Measurements from ENCODE around the gene MASP2. TPM values are rescaled to one million over a fixed set of nuclear protein-coding genes. Genes with fewer than 3 reads are reported as not detected.
"Not testable (repeated sequence)": the region's sequence is repeated elsewhere in the genome, so short reads cannot be mapped to it uniquely, and the experiment has no call there.

The MASP2 gene
- total and polyA plus RNA-seq, 12 donors: 0.07 TPM; not detected in 11

- no peak for TF ChIP-seq POLR2A (IDR thresholded peaks at IDR 0.05)
- no peak for TF ChIP-seq CTCF (IDR thresholded peaks at IDR 0.05)
- Histone ChIP-seq H3K9me3 (replicated peaks in 1 of 3) (no peaks in the 10 kb centered on the region), H3K4me1 (replicated peaks in 1 of 2) (no peaks in the 10 kb centered on the region), H3K36me3 (replicated peaks in 1 of 2) (peaks cover 0 to 90% of the 10 kb centered on the region in 2 donors), H3K27me3 (no peaks in the 10 kb centered on the region), H3K4me3 (no peak overlapping the region), H3K27ac (no peak overlapping the region)
- intact Hi-C loops (cut with DNase I): no loop called here
- DNase-seq: peak in 2 of 7 donors; percentile 9 to 12
- 89 to 95% (median 89%) methylated on average over 12 to 18 of the region's 18 CpGs for WGBS, 4 donors
Measured at GRCh38 chr1:11067716-11068599, 20.9 kb upstream of the MASP2 start.

- Histone ChIP-seq H3K36me3 (replicated peaks in 1 of 2) (peaks cover 0 to 68% of the 10 kb centered on the region in 2 donors), H3K27me3 (no peaks in the 10 kb centered on the region), H3K9me3 (replicated peaks in 1 of 3) (no peaks in the 10 kb centered on the region), H3K27ac (no peak overlapping the region), H3K4me3 (no peak overlapping the region), H3K4me1 (replicated peaks in 1 of 2) (peaks cover 4 to 9% of the 10 kb centered on the region in 2 donors)
- intact Hi-C loops (cut with DNase I): no loop called here
- TF ChIP-seq POLR2A (IDR thresholded peaks at IDR 0.05) (no peak), CTCF (IDR thresholded peaks at IDR 0.05) (no peak)
- WGBS, 4 donors: 97 to 100% (median 100%) methylated on average over 1 of the region's 1 CpG
- no peak for DNase-seq
Measured at GRCh38 chr1:11065796-11066195, 18.8 kb upstream of the MASP2 start.

- TF ChIP-seq POLR2A (IDR thresholded peaks at IDR 0.05): no peak
- no peak for TF ChIP-seq CTCF (IDR thresholded peaks at IDR 0.05)
- Histone ChIP-seq H3K4me1 (replicated peaks in 1 of 2) (peaks cover 7 to 11% of the 10 kb centered on the region in 2 donors), H3K9me3 (replicated peaks in 1 of 3) (no peaks in the 10 kb centered on the region), H3K36me3 (replicated peaks in 1 of 2) (peaks cover 0 to 60% of the 10 kb centered on the region in 2 donors), H3K4me3 (no peak overlapping the region), H3K27me3 (no peaks in the 10 kb centered on the region), H3K27ac (no peak overlapping the region)
- no peak for DNase-seq
- intact Hi-C loops (cut with DNase I): no loop called here
- 96 to 100% (median 98%) methylated on average over 3 of the region's 3 CpGs for WGBS, 4 donors
Measured at GRCh38 chr1:11064942-11065341, 17.9 kb upstream of the MASP2 start.

GRCh38 chr1:11063937-11064537 is 17.0 kb upstream of the MASP2 start:
- H3K27ac ChIP-seq; H3K27me3 ChIP-seq; DNase-seq; H3K4me3 ChIP-seq; H3K9me3 ChIP-seq (replicated peaks in 1 of 3); intact Hi-C loops (cut with DNase I): not testable (repeated sequence)
- Histone ChIP-seq H3K36me3 (replicated peaks in 1 of 2) (peaks cover 0 to 51% of the 10 kb centered on the region in 2 donors), H3K4me1 (replicated peaks in 1 of 2) (peaks cover 10 to 16% of the 10 kb centered on the region in 2 donors)
- WGBS, 4 donors: 85 to 91% (median 90%) methylated on average over 15 to 18 of the region's 18 CpGs

All from adrenal gland (tissue), 12 donors.